ENCODE data around the gene REXO1.
A peak's percentile ranks its signal among the peaks of the same experiment; 100 is the strongest.

REXO1 gene

GRCh38 chr19:1779574-1779973 is 68.7 kb downstream of the REXO1 start:
- in situ Hi-C loops (cut with MboI; ENCODE audit: low pct_unique_long_range_greater_than_20kb, low sequenced_read_pairs) = no loop called here
- no peak for DNase-seq

DNA sequence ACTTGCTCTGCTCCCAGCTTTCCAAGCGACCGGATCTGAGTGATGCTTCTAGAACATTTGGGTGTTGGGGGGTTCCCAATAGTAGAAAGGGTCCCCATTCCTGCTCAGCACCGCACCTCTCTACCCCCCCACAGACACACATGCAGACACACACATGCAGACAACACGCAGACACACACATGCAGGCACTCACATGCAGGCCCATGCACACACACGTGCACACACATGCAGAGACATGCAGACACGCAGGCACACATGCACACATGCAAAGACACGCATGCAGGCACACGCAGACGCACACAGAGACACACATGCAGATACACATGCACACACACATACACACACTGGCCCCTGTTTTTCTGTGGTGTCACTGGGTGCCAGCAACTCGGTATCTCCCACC is 71.1 kb downstream of the REXO1 start:
- in situ Hi-C loops (cut with MboI; ENCODE audit: low pct_unique_long_range_greater_than_20kb, low sequenced_read_pairs) = no loop called here
- no peak for DNase-seq

DNA sequence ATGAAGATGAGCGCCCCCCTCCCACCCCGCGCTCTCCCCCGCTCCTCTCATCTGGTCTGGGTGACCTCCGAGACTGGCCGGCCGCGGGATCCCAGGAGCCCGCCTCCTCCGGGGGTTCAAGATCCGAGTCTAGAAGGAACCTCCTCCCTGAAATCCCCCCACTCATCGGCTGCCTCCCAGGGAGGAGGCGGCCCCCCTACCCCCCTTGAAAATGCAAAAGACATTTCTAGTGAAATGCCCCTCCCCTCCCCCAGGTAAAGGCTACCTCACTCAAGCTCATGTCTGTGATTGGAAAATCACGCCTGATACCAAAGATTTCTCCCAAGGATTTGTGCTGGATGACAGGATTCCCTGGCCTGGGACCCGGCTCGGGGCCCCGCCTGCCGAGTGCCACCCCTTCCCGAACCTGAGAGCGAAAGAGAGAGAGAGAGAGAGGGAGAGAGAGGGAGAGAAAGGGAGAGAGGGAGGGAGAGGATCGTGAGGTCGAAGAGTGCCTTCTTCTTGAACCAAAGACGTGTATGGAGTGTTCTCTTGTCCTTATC is 71.6 kb downstream of the REXO1 start:
- DNase-seq = no peak
- in situ Hi-C loops (cut with MboI; ENCODE audit: low pct_unique_long_range_greater_than_20kb, low sequenced_read_pairs) = no loop called here

DNA sequence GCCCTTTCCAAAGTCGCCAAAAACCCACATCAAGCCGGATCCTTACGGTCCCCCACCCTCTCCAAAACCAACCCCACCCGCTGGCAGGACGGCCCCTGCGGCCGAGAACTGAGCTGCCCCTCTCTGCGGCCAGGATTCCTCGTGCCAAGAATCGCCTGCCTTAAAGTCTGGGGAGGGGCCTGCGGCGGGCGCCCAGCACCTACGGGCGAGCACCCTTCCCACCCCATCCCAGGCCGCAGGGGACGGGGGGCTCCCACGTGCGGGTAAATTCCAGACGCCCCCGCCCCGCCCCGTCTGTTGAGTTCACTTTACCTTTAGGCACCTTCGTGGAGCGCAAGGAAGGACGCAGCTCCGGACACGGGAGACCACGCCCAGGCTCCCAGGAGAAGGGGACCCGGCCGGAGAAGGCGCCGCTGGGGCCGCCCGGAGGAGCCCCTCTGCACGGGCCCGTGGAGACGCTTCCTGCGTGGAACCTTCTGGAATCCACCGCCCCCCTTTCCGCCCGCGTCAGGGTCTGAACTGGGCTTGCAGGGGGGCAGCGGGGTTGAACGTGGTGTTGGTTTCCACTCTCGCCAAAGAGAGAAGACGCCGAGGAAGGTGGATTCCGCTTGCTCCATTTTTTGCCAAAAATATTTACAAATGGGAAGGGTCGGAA is 72.2 kb downstream of the REXO1 start:
- in situ Hi-C loops (cut with MboI; ENCODE audit: low pct_unique_long_range_greater_than_20kb, low sequenced_read_pairs) = no loop called here

DNA sequence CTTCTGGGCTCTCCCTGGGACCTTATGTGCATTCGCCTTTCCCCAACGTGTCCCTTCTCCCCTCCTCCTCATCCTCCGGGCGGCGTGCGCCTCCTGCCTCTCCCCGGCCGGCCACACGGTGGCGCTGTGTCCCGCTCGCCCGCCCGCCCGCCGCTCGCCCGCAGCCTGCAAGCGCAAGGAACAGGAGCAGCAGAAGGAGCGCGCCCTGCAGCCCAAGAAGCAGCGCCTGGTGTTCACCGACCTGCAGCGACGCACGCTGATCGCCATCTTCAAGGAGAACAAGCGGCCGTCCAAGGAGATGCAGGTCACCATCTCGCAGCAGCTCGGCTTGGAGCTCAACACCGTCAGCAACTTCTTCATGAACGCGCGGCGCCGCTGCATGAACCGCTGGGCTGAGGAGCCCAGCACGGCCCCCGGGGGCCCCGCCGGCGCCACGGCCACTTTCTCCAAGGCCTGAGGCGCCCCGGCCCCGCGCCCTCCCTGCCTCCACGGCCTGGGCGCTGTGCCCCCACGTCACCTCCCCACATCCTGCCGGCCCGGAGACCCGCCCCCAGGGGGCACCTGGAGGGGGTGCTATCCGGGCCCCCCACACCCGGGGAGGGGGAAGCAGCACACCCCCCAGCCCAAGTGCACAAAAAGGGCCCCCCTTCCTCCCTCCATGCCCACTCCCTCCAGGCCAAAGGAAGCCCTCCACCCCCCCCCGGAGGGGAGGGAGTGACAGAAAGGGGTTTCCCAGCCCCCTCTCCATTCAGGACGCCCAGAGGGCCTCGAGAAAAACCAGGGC is 73.1 kb downstream of the REXO1 start:
- in situ Hi-C loops (cut with MboI; ENCODE audit: low pct_unique_long_range_greater_than_20kb, low sequenced_read_pairs) = no loop called here
- DNase-seq = no peak

More for the DNA sequence above, 72.2 kb downstream of the REXO1 start:
- DNase-seq = no peak

GRCh38 chr19:1773184-1773583 is 75.1 kb downstream of the REXO1 start:
- no peak for DNase-seq
- in situ Hi-C loops (cut with MboI; ENCODE audit: low pct_unique_long_range_greater_than_20kb, low sequenced_read_pairs) = no loop called here

GRCh38 chr19:1770866-1771576 is 77.3 kb downstream of the REXO1 start:
- DNase-seq = no peak
- in situ Hi-C loops (cut with MboI; ENCODE audit: low pct_unique_long_range_greater_than_20kb, low sequenced_read_pairs) = no loop called here

GRCh38 chr19:1769645-1769985 is 78.7 kb downstream of the REXO1 start:
- in situ Hi-C loops (cut with MboI; ENCODE audit: low pct_unique_long_range_greater_than_20kb, low sequenced_read_pairs) = no loop called here
- peak; percentile 41 for DNase-seq

- DNase-seq = no peak
- in situ Hi-C loops (cut with MboI; ENCODE audit: low pct_unique_long_range_greater_than_20kb, low sequenced_read_pairs) = no loop called here
These were observed 79.2 kb downstream of the REXO1 start for GRCh38 chr19:1768918-1769644.

DNA sequence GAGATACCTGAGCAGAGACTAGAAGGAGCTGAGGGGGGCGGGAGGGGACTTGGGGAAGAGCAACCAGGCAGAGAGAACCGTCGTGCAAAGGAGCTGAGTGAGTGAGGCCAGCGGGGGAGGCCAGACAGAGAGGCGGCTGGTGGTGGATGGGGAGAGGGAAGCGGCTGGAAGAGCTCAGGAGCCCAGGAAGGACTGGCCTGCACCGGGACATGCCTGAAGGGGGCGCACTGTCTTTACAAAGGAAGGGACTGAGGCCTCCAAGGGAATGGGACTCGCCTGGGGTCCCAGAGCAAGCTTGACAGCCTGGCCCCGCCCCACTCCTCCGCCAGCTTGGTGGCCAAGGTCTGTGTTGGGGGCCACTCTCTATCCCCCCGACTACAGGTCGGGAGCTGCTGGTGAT is 80.0 kb downstream of the REXO1 start:
- in situ Hi-C loops (cut with MboI; ENCODE audit: low pct_unique_long_range_greater_than_20kb, low sequenced_read_pairs) = no loop called here
- peak; percentile 73 for DNase-seq

DNA sequence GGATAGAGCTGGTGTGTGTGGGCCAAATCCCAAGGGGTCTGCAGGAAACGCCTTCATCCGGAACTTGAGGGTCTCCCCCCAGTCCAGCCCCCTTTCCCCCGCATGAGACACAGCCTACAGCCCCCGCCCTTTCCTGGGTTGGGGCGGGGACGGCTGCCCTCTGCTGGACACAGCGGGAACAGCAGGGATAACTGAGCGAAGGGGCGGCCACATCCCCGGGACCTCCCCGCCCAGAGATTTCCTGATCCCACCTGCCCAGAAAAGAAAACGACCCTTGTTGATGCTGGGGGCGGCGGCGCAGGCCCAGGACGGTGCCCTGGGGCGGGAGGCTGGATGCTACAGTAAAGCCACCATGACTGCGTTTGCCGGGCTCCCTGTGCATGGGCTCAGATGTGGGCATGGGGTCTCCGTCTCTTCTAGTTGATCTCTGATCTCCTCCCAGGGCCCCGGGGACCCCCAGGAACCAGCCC is 80.8 kb downstream of the REXO1 start:
- peak; percentile 73 for DNase-seq
- in situ Hi-C loops (cut with MboI; ENCODE audit: low pct_unique_long_range_greater_than_20kb, low sequenced_read_pairs) = no loop called here

DNA sequence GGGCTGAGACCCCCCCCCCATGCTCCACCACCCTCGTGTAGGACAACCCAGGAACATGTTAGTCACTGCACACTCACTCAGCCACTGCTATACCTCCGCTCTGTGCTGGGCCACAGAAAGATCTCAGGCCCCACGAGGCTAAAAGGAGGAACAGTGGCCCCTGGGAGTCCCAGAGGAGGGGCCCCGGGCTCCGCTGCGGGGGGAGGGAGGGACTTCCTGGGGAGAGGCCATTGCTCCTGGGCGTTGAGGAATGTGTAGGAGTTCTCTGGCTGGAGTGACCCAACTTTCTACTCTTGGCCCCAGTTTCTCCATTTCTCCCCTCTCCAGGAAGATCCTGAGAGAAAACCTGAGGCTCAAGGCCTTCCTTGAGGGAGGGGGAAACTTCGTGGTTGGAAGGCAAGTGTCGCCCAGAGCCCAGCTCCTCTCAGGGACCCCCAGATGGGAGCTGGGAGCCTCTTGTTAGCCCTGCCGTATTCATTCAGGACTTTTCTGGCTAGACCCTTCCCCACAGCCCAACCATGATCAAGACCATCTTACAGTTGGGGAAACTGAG is 81.4 kb downstream of the REXO1 start:
- peak; percentile 32 for DNase-seq
- in situ Hi-C loops (cut with MboI; ENCODE audit: low pct_unique_long_range_greater_than_20kb, low sequenced_read_pairs) = no loop called here

- in situ Hi-C loops (cut with MboI; ENCODE audit: low pct_unique_long_range_greater_than_20kb, low sequenced_read_pairs) = no loop called here
- DNase-seq = no peak
These were observed 82.1 kb downstream of the REXO1 start for GRCh38 chr19:1765904-1766799.

Data from KBM-7 (cell line).